Measurements from ENCODE around the gene DSTN.

- TF ChIP-seq CTCF (IDR thresholded peaks at IDR 0.05 in 8 of 11, conservative IDR thresholded peaks at IDR 0.05 in 3 of 11): no peak
- TF ChIP-seq POLR2A (IDR thresholded peaks at IDR 0.05): no peak
These were observed 72.1 kb downstream of the DSTN start for GRCh38 chr20:17641993-17642392.
